Stomach (tissue), 9 donors: Measurements from ENCODE around the gene ARHGAP32. TPM values are rescaled to one million over a fixed set of nuclear protein-coding genes. Genes with fewer than 3 reads are reported as not detected.

Experiments
- DNase-seq, 2 donors: peaks; one replicate each; pipeline versions ENCODE4 v3.0.0 to v3.0.0-alpha.2; 2013 to 2019
- H3K27ac ChIP-seq, 5 donors: fragments of 200-600 bp in 4 of 5; sonication (generic) in 4 of 5; one replicate each; pipeline ENCODE4 v1.5.1; 2013 to 2019; ENCODE audit warnings: mild to moderate bottlenecking in 1 of 5, moderate library complexity in 1 of 5
- H3K27me3 ChIP-seq, 3 donors: fragments of 200-600 bp; sonication (generic); one replicate each; pipeline ENCODE4 v1.5.1; 2017 to 2019; ENCODE audit warnings: mixed run types in 1 of 3
- H3K36me3 ChIP-seq, 4 donors: fragments of 200-600 bp; sonication (generic); 1 replicate in 3 of 4; 2 replicates in 1 of 4; pipeline ENCODE4 v1.5.1; 2016 to 2019
- H3K4me1 ChIP-seq, 4 donors: fragments of 200-600 bp; sonication (generic); one replicate each; pipeline ENCODE4 v1.5.1; 2016 to 2019
- H3K4me3 ChIP-seq, 4 donors: fragments of 200-600 bp; sonication (generic) in 3 of 4; one replicate each; pipeline ENCODE4 v1.5.1; 2016 to 2019; ENCODE audit warnings: mild to moderate bottlenecking in 1 of 4
- H3K9me3 ChIP-seq, 4 donors: fragments of 200-600 bp; sonication (generic); one replicate each; pipeline ENCODE4 v1.5.1; 2016 to 2019
- CTCF ChIP-seq, 7 experiments: fragments of 450-650 bp in 4 of 7; fragments of 200-600 bp in 3 of 7; sonication (generic) in 3 of 7; IDR thresholded peaks; one replicate each; pipeline ENCODE4 v1.5.1; 2016 to 2019; ENCODE audit warnings: antibody characterized with exemption in 7 of 7, control low read depth in 2 of 7, mild to moderate bottlenecking in 1 of 7
- EP300 ChIP-seq: sonication (generic); formaldehyde crosslinking; IDR thresholded peaks from one replicate; pipeline ENCODE4 v1.6.1; 2017; ENCODE audit warnings: antibody characterized with exemption
- POLR2A ChIP-seq, 4 donors: fragments of 450-650 bp; IDR thresholded peaks; one replicate each; pipeline ENCODE4 v1.6.1; 2016; ENCODE audit warnings: antibody characterized with exemption in 4 of 4, control low read depth in 2 of 4, mild to moderate bottlenecking in 1 of 4, moderate library complexity in 1 of 4
- POLR2AphosphoS5 ChIP-seq, 3 donors: sonication (generic); formaldehyde crosslinking; IDR thresholded peaks; one replicate each; pipeline ENCODE4 v1.6.1; 2016; ENCODE audit warnings: antibody characterized with exemption in 3 of 3
- WGBS, 5 donors: extraction: QIAGEN DNeasy Blood & Tissue Kit in 3 of 5; methylation state at CpG; one replicate each; pipeline versions ENCODE4 v1.1.5 to v1.1.7; 2013 to 2018; 5-methylcytosine and 5-hydroxymethylcytosine counted together
- intact Hi-C: fragments of 100-400 bp; cut with DNase I; formaldehyde crosslinking; loops from one replicate; pipeline ENCODE4 v1.15.1; 2023; ENCODE audit warnings: low total_unique reads
- polyA plus RNA-seq, 3 donors: library from polyadenylated mRNA; stranded (reverse); fragments of 200-250 nt; gene quantifications; one replicate each; pipeline ENCODE4 v1.2.3, GENCODE V29; 2013
- total RNA-seq, 5 donors: library from RNA; depleted of rRNA; stranded (reverse); fragments of >200 nt; gene quantifications; one replicate each; pipeline versions ENCODE4 v1.1.0 to v1.2.3, GENCODE V29; 2014 to 2016
- donor health status: healthy with polysubstance abuse.
- donor health status: Bipolar disorder and iron deficiency.
- donor health status: healthy.

Gene ARHGAP32
- total and polyA plus RNA-seq, 8 donors: 2.9 to 70.1 (median 34.3) TPM

- H3K9me3 ChIP-seq: no peaks in the 10 kb centered on the region
- H3K27me3 ChIP-seq: no peaks in the 10 kb centered on the region
- intact Hi-C loops: no loop called here
- H3K4me3 ChIP-seq: no peak overlapping the region
- H3K27ac ChIP-seq: no peak overlapping the region
- no peaks in the 10 kb centered on the region for H3K4me1 ChIP-seq
- 92 to 97% (median 96%) methylated on average over 1 of the region's 1 CpG for WGBS, 5 donors
- no peaks in the 10 kb centered on the region for H3K36me3 ChIP-seq
- no peak for TF ChIP-seq CTCF (IDR thresholded peaks at IDR 0.05)
- TF ChIP-seq POLR2AphosphoS5 (IDR thresholded peaks at IDR 0.05): no peak
- no peak for TF ChIP-seq POLR2A (IDR thresholded peaks at IDR 0.05)
- TF ChIP-seq EP300: no peak
- no peak for DNase-seq
Observed at GRCh38 chr11:129236850-129237249, 44.7 kb upstream of the ARHGAP32 start.

GRCh38 chr11:129234978-129235377 lies 42.9 kb upstream of the ARHGAP32 start:
- no peaks in the 10 kb centered on the region for H3K27me3 ChIP-seq
- H3K27ac ChIP-seq: no peak overlapping the region
- DNase-seq: no peak
- H3K36me3 ChIP-seq: no peaks in the 10 kb centered on the region
- 44 to 62% (median 54%) methylated on average over 5 of the region's 5 CpGs for WGBS, 5 donors
- intact Hi-C loops: no loop called here
- no peaks in the 10 kb centered on the region for H3K4me1 ChIP-seq
- no peak for TF ChIP-seq EP300
- TF ChIP-seq CTCF (IDR thresholded peaks at IDR 0.05): no peak
- TF ChIP-seq POLR2A (IDR thresholded peaks at IDR 0.05): no peak
- TF ChIP-seq POLR2AphosphoS5 (IDR thresholded peaks at IDR 0.05): no peak
- H3K9me3 ChIP-seq: no peaks in the 10 kb centered on the region
- no peak overlapping the region for H3K4me3 ChIP-seq

- peak in 1 of 2 donors; percentile 24 for DNase-seq
- Histone ChIP-seq H3K27me3 (no peaks in the 10 kb centered on the region), H3K9me3 (peaks cover 0 to 25% (median 8%) of the 10 kb centered on the region in 4 donors), H3K4me3 (no peak overlapping the region), H3K27ac (no peak overlapping the region), H3K36me3 (no peaks in the 10 kb centered on the region), H3K4me1 (no peaks in the 10 kb centered on the region)
- 58 to 71% (median 66%) methylated on average over 6 of the region's 6 CpGs for WGBS, 5 donors
- no peak for TF ChIP-seq EP300
- no peak for TF ChIP-seq POLR2A (IDR thresholded peaks at IDR 0.05)
- TF ChIP-seq CTCF (IDR thresholded peaks at IDR 0.05): no peak
- TF ChIP-seq POLR2AphosphoS5 (IDR thresholded peaks at IDR 0.05): no peak
- intact Hi-C loops: no loop called here
Observed at GRCh38 chr11:129230006-129230405, 37.9 kb upstream of the ARHGAP32 start.

DNA sequence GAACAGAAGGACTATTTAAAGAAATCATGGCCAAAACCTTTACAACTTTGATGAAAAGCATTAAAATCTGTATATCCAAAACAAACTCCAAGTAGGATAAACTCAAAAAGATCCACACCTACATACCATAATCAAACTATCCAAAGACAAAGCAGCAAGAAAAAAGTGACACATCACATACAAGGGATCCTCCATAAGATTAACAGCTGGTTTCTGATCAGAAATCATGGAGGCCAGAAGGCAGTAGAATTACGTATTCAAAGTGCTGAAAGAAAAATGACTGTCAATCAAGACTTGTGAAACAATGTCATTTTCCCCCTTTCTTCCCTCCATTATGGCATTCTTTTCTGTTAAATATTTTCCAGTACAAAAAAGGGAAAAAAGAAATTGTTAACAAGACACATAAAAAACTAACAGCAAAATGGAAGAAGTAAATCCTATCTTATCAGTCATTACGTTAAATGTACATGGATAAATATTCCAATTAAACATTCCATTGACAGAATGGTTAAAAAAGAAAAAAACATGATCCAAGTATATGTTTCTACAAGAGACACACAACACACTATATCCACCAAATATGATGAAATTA lies 34.2 kb upstream of the ARHGAP32 start:
- no peak for DNase-seq
- no peaks in the 10 kb centered on the region for H3K36me3 ChIP-seq
- TF ChIP-seq POLR2AphosphoS5 (IDR thresholded peaks at IDR 0.05) (no peak), EP300 (no peak), POLR2A (IDR thresholded peaks at IDR 0.05) (no peak), CTCF (IDR thresholded peaks at IDR 0.05) (no peak)
- H3K9me3 ChIP-seq: peaks cover 0 to 28% (median 8%) of the 10 kb centered on the region in 4 donors
- intact Hi-C loops: no loop called here
- H3K4me3 ChIP-seq: no peak overlapping the region
- H3K27ac ChIP-seq: no peak overlapping the region
- H3K4me1 ChIP-seq: peaks cover 0 to 7% (median 3%) of the 10 kb centered on the region in 4 donors
- 80 to 87% (median 85%) methylated on average over 2 of the region's 2 CpGs for WGBS, 5 donors
- H3K27me3 ChIP-seq: no peaks in the 10 kb centered on the region
